Mucosa of descending colon (tissue), 3 donors: Measurements from ENCODE around the gene RSBN1L. TPM values are rescaled to one million over a fixed set of nuclear protein-coding genes. Genes with fewer than 3 reads are reported as not detected.
A peak's percentile ranks its signal among the peaks of the same experiment; 100 is the strongest.

Experiments
- ATAC-seq: fragments of 200-7000 bp; cut with Tn5 transposase; one replicate; pipeline ENCODE4 v1.9.1; 2020; ENCODE audit warnings: mild to moderate bottlenecking, moderate library complexity
- DNase-seq, 3 donors: peaks; one replicate each; pipeline ENCODE4 v3.0.0-alpha.2; 2020
- H3K36me3 ChIP-seq: fragments of 200-600 bp; one replicate; pipeline ENCODE4 v1.8.0; 2021; ENCODE audit warnings: low read depth, mild to moderate bottlenecking
- H3K4me1 ChIP-seq: fragments of 200-600 bp; one replicate; pipeline ENCODE4 v1.8.0; 2021; ENCODE audit warnings: low read depth, mild to moderate bottlenecking
- H3K4me3 ChIP-seq: fragments of 200-600 bp; one replicate; pipeline ENCODE4 v1.8.0; 2021; ENCODE audit warnings: mild to moderate bottlenecking
- H3K9me3 ChIP-seq: fragments of 200-600 bp; one replicate; pipeline ENCODE4 v1.8.0; 2021; ENCODE audit warnings: mild to moderate bottlenecking
- intact Hi-C, 2 donors: fragments of 100-400 bp; cut with DNase I in 1 of 2; cut with micrococcal nuclease in 1 of 2; formaldehyde crosslinking; loops; one replicate each; pipeline versions ENCODE4 v1.11.0 to v1.11.1; 2022; cut with DNase I, micrococcal nuclease
- total RNA-seq, 3 donors: library from RNA; stranded (reverse); fragmentation: NEBNext Ultra II Directional in 2 of 3; extraction: Animal tissue kit (Norgen Biotek cat#: 25700) in 2 of 3; gene quantifications; one replicate each; pipeline versions ENCODE4 v1.2.1 to v1.2.4, GENCODE V29; 2021 to 2023
- TF ChIP-seq, protein P1 (sequence below): fragments of 200-600 bp; IDR thresholded peaks from one replicate; pipeline ENCODE4 v1.8.0; 2022; ENCODE audit warnings: antibody characterized with exemption, mild to moderate bottlenecking
- donor health status: DM: no; HTN: no; CAD: no; lungs with moderate emphysema.
- donor health status: DM: no; HTN: no; CAD: no.
- donor health status: DM: no; HTN: yes; CAD: no.

The RSBN1L gene
- total RNA-seq, 3 donors from 2014 or later = 19.1 to 31.5 (median 19.6) TPM

GRCh38 chr7:77746164-77746823 is 50.0 kb downstream of the RSBN1L start:
- TF ChIP-seq, protein P1, sequence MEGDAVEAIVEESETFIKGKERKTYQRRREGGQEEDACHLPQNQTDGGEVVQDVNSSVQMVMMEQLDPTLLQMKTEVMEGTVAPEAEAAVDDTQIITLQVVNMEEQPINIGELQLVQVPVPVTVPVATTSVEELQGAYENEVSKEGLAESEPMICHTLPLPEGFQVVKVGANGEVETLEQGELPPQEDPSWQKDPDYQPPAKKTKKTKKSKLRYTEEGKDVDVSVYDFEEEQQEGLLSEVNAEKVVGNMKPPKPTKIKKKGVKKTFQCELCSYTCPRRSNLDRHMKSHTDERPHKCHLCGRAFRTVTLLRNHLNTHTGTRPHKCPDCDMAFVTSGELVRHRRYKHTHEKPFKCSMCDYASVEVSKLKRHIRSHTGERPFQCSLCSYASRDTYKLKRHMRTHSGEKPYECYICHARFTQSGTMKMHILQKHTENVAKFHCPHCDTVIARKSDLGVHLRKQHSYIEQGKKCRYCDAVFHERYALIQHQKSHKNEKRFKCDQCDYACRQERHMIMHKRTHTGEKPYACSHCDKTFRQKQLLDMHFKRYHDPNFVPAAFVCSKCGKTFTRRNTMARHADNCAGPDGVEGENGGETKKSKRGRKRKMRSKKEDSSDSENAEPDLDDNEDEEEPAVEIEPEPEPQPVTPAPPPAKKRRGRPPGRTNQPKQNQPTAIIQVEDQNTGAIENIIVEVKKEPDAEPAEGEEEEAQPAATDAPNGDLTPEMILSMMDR = no peak

GRCh38 chr7:77746824-77747165 is 50.5 kb downstream of the RSBN1L start:
- no peaks in the 10 kb centered on the region for H3K9me3 ChIP-seq
- H3K36me3 ChIP-seq = no peaks in the 10 kb centered on the region
- intact Hi-C loops = no loop called here
- TF ChIP-seq, protein P1 = no peak
- no peak for DNase-seq
- no peak for ATAC-seq
- no peaks in the 10 kb centered on the region for H3K4me1 ChIP-seq
- no peak overlapping the region for H3K4me3 ChIP-seq

More at GRCh38 chr7:77746164-77746823, 50.0 kb downstream of the RSBN1L start:
- intact Hi-C loops = no loop called here
- DNase-seq (no peak), ATAC-seq (no peak)
- Histone ChIP-seq H3K36me3 (no peaks in the 10 kb centered on the region), H3K4me3 (no peak overlapping the region), H3K4me1 (no peaks in the 10 kb centered on the region), H3K9me3 (no peaks in the 10 kb centered on the region)

GRCh38 chr7:77747178-77747577 is 50.9 kb downstream of the RSBN1L start:
- DNase-seq (no peak), ATAC-seq (no peak)
- TF ChIP-seq, protein P1 = no peak
- H3K9me3 ChIP-seq = no peaks in the 10 kb centered on the region
- no peak overlapping the region for H3K4me3 ChIP-seq
- intact Hi-C loops = no loop called here
- no peaks in the 10 kb centered on the region for H3K36me3 ChIP-seq
- no peaks in the 10 kb centered on the region for H3K4me1 ChIP-seq

DNA sequence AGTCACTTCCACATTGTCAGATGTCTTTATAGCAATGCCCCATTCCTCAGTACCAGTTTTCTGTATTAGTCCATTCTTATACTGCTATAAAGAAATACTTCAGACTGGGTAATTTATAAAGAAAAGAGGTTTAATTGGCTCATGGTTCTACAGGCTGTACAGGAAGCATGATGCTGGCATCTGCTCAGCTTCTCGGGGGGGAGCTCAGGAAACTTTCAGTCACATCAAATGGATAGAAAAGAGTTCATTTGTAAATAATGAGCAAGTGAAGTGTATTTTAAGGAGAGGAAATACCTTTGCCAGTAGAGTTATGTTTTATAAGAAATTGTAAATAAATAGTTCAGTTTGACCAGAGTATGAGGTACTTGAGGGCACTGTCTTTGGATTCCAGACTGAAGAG is 51.5 kb downstream of the RSBN1L start:
- H3K4me3 ChIP-seq = no peak overlapping the region
- intact Hi-C loops = no loop called here
- TF ChIP-seq, protein P1 = no peak
- DNase-seq (no peak), ATAC-seq (no peak)
- no peaks in the 10 kb centered on the region for H3K36me3 ChIP-seq
- no peaks in the 10 kb centered on the region for H3K9me3 ChIP-seq
- H3K4me1 ChIP-seq = no peaks in the 10 kb centered on the region

GRCh38 chr7:77752016-77752415 is 55.8 kb downstream of the RSBN1L start:
- ATAC-seq (peak; percentile 51), DNase-seq (no peak)
- no peaks in the 10 kb centered on the region for H3K36me3 ChIP-seq
- H3K9me3 ChIP-seq = no peaks in the 10 kb centered on the region
- TF ChIP-seq, protein P1 = no peak
- no peak overlapping the region for H3K4me3 ChIP-seq
- intact Hi-C loops = loop anchor here in 1 of 2 donors (10.0 kb wide), 1 partner anchor 97 kb away; no protein-coding TSS in a partner anchor
- H3K4me1 ChIP-seq = no peaks in the 10 kb centered on the region
